A673 (cell line): ENCODE measurements around the gene MYO7A.

Experiments
- EZH2 ChIP-seq: fragments of 200-600 bp; sonication (generic); IDR thresholded peaks from 2 replicates; pipeline ENCODE4 v1.6.1; 2017; ENCODE audit warnings: borderline replicate concordance, low read depth, mild to moderate bottlenecking, mixed read lengths, antibody characterized with exemption, low read length; ENCODE audit not compliant: poor library complexity, severe bottlenecking
- TF ChIP-seq, protein P1 (sequence below): fragments of 300-800, 200-600 bp; sonication (generic); conservative IDR thresholded peaks from 2 replicates; pipeline ENCODE4 v1.5.1; 2017; ENCODE audit warnings: low read depth, mild to moderate bottlenecking, antibody characterized with exemption, low read length, moderate library complexity, mixed read lengths

DNA sequence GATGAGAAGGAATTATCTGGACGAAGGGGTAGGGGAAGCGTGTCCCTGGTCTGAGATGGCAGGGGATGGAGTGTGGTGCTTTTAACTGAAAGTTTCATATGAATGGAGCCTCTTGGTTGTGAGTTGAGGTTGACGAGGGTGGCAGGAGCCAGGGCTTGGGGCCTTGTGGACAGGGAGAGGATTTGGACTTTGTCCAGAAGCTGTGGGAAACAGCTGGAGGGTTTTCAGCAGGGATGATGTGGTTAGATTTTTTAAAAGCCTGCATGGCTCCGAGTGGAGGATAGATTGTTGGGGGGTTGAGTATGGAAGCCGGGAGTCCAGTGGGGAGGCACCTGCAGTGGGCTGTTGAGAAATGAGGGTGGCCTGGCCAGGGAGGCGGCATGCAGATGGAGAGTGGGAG lies 24.8 kb downstream of the MYO7A start:
- no peak for TF ChIP-seq EZH2
- TF ChIP-seq, protein P1, sequence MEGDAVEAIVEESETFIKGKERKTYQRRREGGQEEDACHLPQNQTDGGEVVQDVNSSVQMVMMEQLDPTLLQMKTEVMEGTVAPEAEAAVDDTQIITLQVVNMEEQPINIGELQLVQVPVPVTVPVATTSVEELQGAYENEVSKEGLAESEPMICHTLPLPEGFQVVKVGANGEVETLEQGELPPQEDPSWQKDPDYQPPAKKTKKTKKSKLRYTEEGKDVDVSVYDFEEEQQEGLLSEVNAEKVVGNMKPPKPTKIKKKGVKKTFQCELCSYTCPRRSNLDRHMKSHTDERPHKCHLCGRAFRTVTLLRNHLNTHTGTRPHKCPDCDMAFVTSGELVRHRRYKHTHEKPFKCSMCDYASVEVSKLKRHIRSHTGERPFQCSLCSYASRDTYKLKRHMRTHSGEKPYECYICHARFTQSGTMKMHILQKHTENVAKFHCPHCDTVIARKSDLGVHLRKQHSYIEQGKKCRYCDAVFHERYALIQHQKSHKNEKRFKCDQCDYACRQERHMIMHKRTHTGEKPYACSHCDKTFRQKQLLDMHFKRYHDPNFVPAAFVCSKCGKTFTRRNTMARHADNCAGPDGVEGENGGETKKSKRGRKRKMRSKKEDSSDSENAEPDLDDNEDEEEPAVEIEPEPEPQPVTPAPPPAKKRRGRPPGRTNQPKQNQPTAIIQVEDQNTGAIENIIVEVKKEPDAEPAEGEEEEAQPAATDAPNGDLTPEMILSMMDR: no peak
